BE2C (cell line): ENCODE data around the gene MKS1. TPM values are rescaled to one million over a fixed set of nuclear protein-coding genes. Genes with fewer than 3 reads are reported as not detected.
A peak's percentile ranks its signal among the peaks of the same experiment; 100 is the strongest.

Source experiments
- DNase-seq: peaks from one replicate; pipeline ENCODE4 v3.0.0-alpha.2; 2020
- H3K27me3 ChIP-seq: fragments of 250-450 bp; sonication (Bioruptor Pico); 2 replicates; pipeline ENCODE4 v1.5.1; 2020; ENCODE audit warnings: mild to moderate bottlenecking
- H3K36me3 ChIP-seq: fragments of 250-450 bp; sonication (Bioruptor Pico); 2 replicates; pipeline ENCODE4 v1.5.1; 2020; ENCODE audit warnings: mild to moderate bottlenecking
- H3K4me1 ChIP-seq: fragments of 250-450 bp; sonication (Bioruptor Pico); 2 replicates; pipeline ENCODE4 v1.5.1; 2020
- H3K4me3 ChIP-seq: 2 replicates; pipeline ENCODE4 v1.5.1; 2011; ENCODE audit warnings: low read depth, low read length
- H3K9me3 ChIP-seq: fragments of 250-450 bp; sonication (Bioruptor Pico); 2 replicates; pipeline ENCODE4 v1.5.1; 2020
- polyA plus RNA-seq: library from polyadenylated mRNA; unstranded; fragments of >200 nt; gene quantifications from one replicate; pipeline ENCODE4 v1.2.1, GENCODE V29; 2012; ENCODE audit warnings: low read depth, missing spikeins; ENCODE audit not compliant: insufficient read length, insufficient read depth
- TF ChIP-seq, protein P1 (sequence below): IDR thresholded peaks from 2 replicates; pipeline ENCODE4 v1.5.1; 2012; ENCODE audit warnings: mild to moderate bottlenecking, low read depth, low read length

Gene MKS1
- 25.2 TPM for polyA plus RNA-seq

DNA sequence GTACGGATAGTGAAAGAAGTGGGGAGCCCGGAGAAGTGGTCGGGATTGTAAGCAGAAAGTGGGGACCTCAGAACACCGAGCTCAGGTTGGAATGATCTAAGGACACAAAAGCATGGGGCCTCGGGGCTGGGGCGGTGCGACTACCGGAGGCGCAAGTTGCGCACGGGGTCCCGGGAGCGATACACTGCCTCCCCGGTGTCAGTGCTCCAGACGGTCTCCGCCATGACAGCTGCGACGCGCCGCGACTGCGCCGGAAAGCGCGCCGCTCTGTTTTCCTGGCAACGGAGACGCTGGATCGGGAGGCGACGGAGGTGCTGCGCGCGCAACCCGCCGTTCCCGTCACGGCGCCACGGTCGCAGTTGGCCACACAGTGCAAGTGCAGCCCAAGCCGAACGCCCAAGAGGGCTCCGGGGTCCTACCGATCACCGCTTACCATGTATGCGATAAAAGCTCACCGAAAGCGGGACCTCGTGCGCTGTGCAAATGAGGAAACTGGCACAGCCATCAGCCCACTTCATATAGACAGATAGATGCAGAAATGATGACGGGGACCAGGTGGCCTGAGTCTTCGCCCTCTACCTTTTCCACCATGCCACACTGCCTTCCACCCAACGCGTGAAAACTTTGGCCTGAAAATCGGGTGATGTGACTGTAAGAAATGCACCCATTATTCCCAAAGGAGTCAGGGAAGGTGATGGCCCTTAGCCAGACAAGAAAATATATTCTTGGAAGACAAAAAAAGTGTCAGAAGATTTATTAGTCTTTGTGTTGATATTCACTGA lies at the start of gene MKS1:
TSS of gene MKS1 (minus strand) at position 249 of the 782 bp plus-strand sequence. CDS start at position 224, 25 bp downstream.
- TF ChIP-seq, protein P1, sequence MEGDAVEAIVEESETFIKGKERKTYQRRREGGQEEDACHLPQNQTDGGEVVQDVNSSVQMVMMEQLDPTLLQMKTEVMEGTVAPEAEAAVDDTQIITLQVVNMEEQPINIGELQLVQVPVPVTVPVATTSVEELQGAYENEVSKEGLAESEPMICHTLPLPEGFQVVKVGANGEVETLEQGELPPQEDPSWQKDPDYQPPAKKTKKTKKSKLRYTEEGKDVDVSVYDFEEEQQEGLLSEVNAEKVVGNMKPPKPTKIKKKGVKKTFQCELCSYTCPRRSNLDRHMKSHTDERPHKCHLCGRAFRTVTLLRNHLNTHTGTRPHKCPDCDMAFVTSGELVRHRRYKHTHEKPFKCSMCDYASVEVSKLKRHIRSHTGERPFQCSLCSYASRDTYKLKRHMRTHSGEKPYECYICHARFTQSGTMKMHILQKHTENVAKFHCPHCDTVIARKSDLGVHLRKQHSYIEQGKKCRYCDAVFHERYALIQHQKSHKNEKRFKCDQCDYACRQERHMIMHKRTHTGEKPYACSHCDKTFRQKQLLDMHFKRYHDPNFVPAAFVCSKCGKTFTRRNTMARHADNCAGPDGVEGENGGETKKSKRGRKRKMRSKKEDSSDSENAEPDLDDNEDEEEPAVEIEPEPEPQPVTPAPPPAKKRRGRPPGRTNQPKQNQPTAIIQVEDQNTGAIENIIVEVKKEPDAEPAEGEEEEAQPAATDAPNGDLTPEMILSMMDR: peak; percentile 59
- Histone ChIP-seq H3K4me3 (peak within 1 kb of the TSS; percentile 97), H3K36me3 (no peaks in the 10 kb centered on the region), H3K9me3 (no peaks in the 10 kb centered on the region), H3K27me3 (no peaks in the 10 kb centered on the region), H3K4me1 (no peaks in the 10 kb centered on the region)
- DNase-seq: peak; percentile 97

DNA sequence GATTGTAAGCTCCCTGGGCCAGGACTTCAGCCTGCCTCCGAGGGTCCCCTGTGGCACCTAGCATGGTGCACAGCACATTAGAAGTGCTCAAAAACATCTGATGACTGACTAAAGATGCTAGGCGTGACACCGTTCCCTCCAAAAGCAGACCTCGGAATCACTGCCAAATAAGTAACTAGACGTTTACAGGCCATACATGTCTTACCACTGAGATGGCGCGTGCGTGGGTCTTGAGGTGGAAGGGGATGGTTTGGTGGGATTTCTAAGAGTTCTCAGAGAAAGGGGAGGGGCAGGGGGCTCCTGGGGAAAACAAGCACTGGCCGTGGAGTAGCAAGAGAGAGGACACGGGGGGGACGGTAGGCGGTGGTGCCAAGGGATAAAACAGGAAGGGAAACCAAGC lies 49.3 kb upstream of the MKS1 start:
- H3K9me3 ChIP-seq: no peaks in the 10 kb centered on the region
- TF ChIP-seq, protein P1: no peak
- no peak overlapping the region for H3K4me3 ChIP-seq
- peaks cover 26% of the 10 kb centered on the region for H3K27me3 ChIP-seq
- DNase-seq: no peak
- no peaks in the 10 kb centered on the region for H3K4me1 ChIP-seq
- no peaks in the 10 kb centered on the region for H3K36me3 ChIP-seq

DNA sequence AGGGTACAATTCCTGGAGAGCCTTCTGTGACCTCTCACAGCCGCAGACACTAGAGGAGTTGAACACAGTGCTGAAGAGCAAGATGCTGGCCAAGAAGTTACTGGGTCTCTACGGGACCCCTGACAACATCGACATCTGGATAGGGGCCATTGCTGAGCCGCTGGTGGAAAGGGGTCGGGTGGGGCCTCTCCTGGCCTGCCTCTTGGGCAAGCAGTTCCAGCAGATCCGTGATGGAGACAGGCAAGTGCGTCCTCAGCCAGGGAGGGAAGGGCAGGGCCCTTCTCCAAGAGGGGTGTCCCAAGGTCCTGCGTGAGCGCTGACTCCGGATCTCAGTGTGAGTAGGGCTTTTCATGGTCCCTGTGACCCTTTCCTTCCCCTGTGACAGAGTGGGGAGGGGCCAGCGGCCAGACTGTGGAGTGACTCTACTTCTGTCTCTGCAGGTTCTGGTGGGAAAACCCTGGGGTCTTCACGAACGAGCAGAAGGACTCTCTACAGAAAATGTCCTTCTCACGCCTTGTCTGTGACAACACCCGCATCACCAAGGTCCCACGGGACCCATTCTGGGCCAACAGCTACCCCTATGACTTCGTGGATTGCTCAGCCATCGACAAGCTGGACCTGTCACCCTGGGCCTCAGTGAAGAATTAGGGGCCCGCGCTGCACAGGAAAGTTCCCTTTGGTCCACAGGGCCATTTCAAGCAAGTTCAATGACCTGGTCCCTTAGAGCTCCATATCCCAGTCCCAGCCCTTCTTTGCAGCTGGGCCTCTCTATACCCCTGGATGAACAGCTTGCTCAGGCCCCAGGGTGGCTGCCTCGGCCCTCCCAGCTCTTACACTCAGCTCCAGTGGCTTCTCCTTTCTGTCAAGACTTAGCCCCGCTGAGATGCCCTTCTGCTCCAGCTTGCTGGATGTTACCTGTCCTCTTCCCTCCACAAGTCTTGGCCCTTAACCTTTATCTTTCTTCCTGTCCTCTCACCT lies 48.6 kb upstream of the MKS1 start:
- Histone ChIP-seq H3K36me3 (no peaks in the 10 kb centered on the region), H3K4me1 (no peaks in the 10 kb centered on the region), H3K27me3 (peaks cover 33% of the 10 kb centered on the region), H3K4me3 (no peak overlapping the region), H3K9me3 (no peaks in the 10 kb centered on the region)
- TF ChIP-seq, protein P1: no peak
- DNase-seq: no peak

DNA sequence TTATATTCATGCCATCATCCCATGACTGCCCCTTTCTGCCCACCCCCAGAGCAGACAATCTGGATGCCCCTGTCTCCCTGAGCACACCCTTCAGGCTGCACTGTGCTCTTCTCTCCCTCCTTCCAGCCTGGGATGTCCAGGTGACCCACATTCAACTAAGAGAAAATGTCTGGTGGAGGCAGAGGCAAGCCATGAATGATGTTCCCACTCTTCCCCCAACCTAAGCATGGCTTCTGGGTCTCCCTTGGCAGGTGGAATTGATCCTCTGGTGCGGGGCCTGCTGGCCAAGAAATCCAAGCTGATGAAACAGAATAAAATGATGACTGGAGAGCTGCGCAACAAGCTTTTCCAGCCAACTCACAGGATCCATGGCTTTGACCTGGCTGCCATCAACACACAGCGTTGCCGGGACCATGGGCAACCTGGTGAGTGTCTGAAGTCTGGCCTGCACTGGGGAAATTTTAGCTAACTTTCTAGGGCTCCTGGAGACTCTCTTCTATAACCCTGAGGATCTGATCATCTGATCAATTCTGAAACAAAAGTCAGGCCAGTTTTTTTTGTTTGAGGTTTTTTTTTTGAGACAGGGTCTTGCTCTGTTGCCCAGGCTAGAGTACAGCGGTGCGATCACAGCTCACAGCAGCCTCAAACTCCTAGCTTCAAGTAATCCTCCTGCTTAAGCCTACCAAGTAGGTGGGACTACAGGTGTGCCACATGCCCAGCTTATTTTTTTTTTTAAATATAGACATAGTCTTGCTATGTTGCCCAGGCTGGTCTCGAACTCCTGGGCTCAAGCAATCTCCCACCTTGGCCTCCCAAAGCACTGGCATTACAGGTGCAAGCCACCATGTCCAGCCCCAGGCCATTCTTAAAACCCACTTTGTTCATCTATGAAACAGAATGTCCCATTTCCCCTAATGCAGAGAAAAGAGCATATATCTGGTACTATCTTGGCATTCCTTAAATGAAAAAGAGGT lies 47.1 kb upstream of the MKS1 start:
- Histone ChIP-seq H3K9me3 (no peaks in the 10 kb centered on the region), H3K27me3 (peaks cover 46% of the 10 kb centered on the region), H3K4me3 (no peak overlapping the region), H3K4me1 (no peaks in the 10 kb centered on the region), H3K36me3 (no peaks in the 10 kb centered on the region)
- TF ChIP-seq, protein P1: no peak
- no peak for DNase-seq

DNA sequence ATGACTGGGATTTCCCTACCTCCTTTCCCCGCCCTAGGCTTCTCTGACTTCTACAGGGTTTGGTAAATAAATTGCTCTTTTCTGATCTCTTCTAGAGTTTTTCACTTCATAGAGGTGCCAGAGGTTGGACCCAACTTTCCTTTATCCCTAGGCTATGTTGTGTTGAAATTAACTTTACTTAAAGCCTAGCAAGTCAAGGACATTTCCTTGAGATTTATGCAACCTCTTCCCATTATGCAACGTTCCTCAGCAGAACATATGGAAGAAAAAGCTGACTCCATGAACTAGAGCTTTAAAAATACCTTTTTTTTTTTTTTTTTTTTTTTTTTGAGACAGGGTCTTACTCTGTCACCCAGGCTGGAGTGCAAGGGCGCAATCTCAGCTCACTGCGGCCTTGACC lies 46.2 kb upstream of the MKS1 start:
- DNase-seq: no peak
- H3K4me3 ChIP-seq: no peak overlapping the region
- TF ChIP-seq, protein P1: no peak
- peaks cover 55% of the 10 kb centered on the region for H3K27me3 ChIP-seq
- no peaks in the 10 kb centered on the region for H3K9me3 ChIP-seq
- no peaks in the 10 kb centered on the region for H3K4me1 ChIP-seq
- no peaks in the 10 kb centered on the region for H3K36me3 ChIP-seq
